GM23248 (cell line): Measurements from ENCODE around the gene ATF6. TPM values are rescaled to one million over a fixed set of nuclear protein-coding genes. Genes with fewer than 3 reads are reported as not detected.

Source experiments
- DNase-seq: peaks from one replicate; pipeline ENCODE4 v3.0.0-alpha.2; 2015
- H2AFZ ChIP-seq: fragments of 200-600 bp; sonication (generic); 2 replicates; pipeline ENCODE4 v1.6.1; 2016; ENCODE audit warnings: antibody characterized with exemption
- H3F3A ChIP-seq: fragments of 200-600 bp; sonication (generic); 2 replicates; pipeline ENCODE4 v1.6.1; 2016; ENCODE audit warnings: mild to moderate bottlenecking, antibody characterized with exemption, mixed run types; ENCODE audit not compliant: insufficient read depth
- H3K27ac ChIP-seq: fragments of 200-600 bp; sonication (generic); 2 replicates; pipeline ENCODE4 v1.5.1; 2016; ENCODE audit warnings: mild to moderate bottlenecking
- H3K27me3 ChIP-seq: fragments of 200-600 bp; sonication (generic); replicated peaks from 2 replicates; pipeline ENCODE4 v1.6.1; 2016; ENCODE audit warnings: mild to moderate bottlenecking; ENCODE audit not compliant: insufficient read depth
- H3K36me3 ChIP-seq: fragments of 200-600 bp; sonication (generic); 2 replicates; pipeline ENCODE4 v1.6.1; 2016; ENCODE audit warnings: low read depth, mild to moderate bottlenecking
- H3K4me1 ChIP-seq: fragments of 200-600 bp; sonication (generic); 2 replicates; pipeline ENCODE4 v1.6.1; 2016; ENCODE audit warnings: mild to moderate bottlenecking; ENCODE audit not compliant: insufficient read depth
- H3K4me2 ChIP-seq: fragments of 200-600 bp; sonication (generic); one replicate; pipeline ENCODE4 v1.6.1; 2016; ENCODE audit warnings: mild to moderate bottlenecking; ENCODE audit not compliant: unreplicated experiment
- H3K4me3 ChIP-seq: fragments of 200-600 bp; sonication (generic); 2 replicates; pipeline ENCODE4 v1.5.1; 2016; ENCODE audit warnings: mild to moderate bottlenecking
- H3K79me2 ChIP-seq: fragments of 200-600 bp; sonication (generic); 2 replicates; pipeline ENCODE4 v1.6.1; 2016; ENCODE audit warnings: mild to moderate bottlenecking; ENCODE audit not compliant: insufficient read depth
- H3K9ac ChIP-seq: fragments of 200-600 bp; sonication (generic); 2 replicates; pipeline ENCODE4 v1.6.1; 2016; ENCODE audit warnings: mild to moderate bottlenecking
- H3K9me2 ChIP-seq: fragments of 200-600 bp; sonication (generic); 2 replicates; pipeline ENCODE4 v1.6.1; 2016; ENCODE audit warnings: mixed run types, mild to moderate bottlenecking, moderate library complexity; ENCODE audit not compliant: insufficient read depth
- H3K9me3 ChIP-seq: fragments of 200-600 bp; sonication (generic); one replicate; pipeline ENCODE4 v1.6.1; 2017; ENCODE audit warnings: low read depth
- H4K20me1 ChIP-seq: fragments of 200-600 bp; sonication (generic); 2 replicates; pipeline ENCODE4 v1.6.0; 2016; ENCODE audit not compliant: insufficient read depth
- EZH2 ChIP-seq: fragments of 200-600 bp; sonication (generic); IDR thresholded peaks from 2 replicates; pipeline ENCODE4 v1.6.1; 2018; ENCODE audit warnings: antibody characterized with exemption, mild to moderate bottlenecking; ENCODE audit not compliant: insufficient read depth, poor library complexity, severe bottlenecking
- EZH2phosphoT487 ChIP-seq: fragments of 200-600 bp; sonication (generic); IDR thresholded peaks from 2 replicates; pipeline ENCODE4 v1.6.1; 2018; ENCODE audit warnings: antibody characterized with exemption, moderate library complexity, mild to moderate bottlenecking, low read depth; ENCODE audit not compliant: insufficient read depth
- WGBS, 2 experiments: methylation state at CpG; one replicate each; pipeline ENCODE4 v1.1.6; 2015 to 2017; ENCODE audit warnings: low lambda C conversion rate in 2 of 2, low coverage in 1 of 2; ENCODE audit errors: missing lambda C conversion rate in 2 of 2; 5-methylcytosine and 5-hydroxymethylcytosine counted together
- in situ Hi-C: fragments of 300-500 bp; cut with MboI; formaldehyde crosslinking; loops from 2 replicates; pipeline ENCODE4 v1.15.0; 2020
- polyA plus RNA-seq: library from polyadenylated mRNA; unstranded; fragments of >200 nt; fragmentation: Nextera tagmentation; extraction: Ambion mirVana; gene quantifications from 2 replicates; pipeline ENCODE4 v1.2.1, GENCODE V29; 2016
- total RNA-seq: library from RNA; depleted of rRNA; stranded (reverse); fragments of >200 nt; shearing (Covaris generic); gene quantifications from 2 replicates; pipeline ENCODE4 v1.2.3, GENCODE V29; 2014

Gene ATF6
- total and polyA plus RNA-seq, 2 experiments from 2014 or later = 14.8 to 19.8 TPM

- Histone ChIP-seq H3K9me2 (0 out of 2 replicates have a peak, but pooled peaks cover 5% of the 10 kb centered on the region), H3K27me3 (no peaks in the 10 kb centered on the region), H3F3A (no peaks in the 10 kb centered on the region), H3K9me3 (no peaks in the 10 kb centered on the region), H3K9ac (no peak overlapping the region), H3K4me1 (peaks cover 7% of the 10 kb centered on the region), H3K27ac (no peak overlapping the region), H3K36me3 (no peaks in the 10 kb centered on the region), H4K20me1 (no peaks in the 10 kb centered on the region), H3K79me2 (no peaks in the 10 kb centered on the region), H2AFZ (no peak overlapping the region), H3K4me3 (no peak overlapping the region), H3K4me2 (no peak overlapping the region)
- no peak for DNase-seq
- in situ Hi-C loops = no loop called here
- TF ChIP-seq EZH2phosphoT487 (no peak), EZH2 (no peak)
- WGBS, 2 experiments = 96 to 100% methylated on average over 1 of the region's 1 CpG
These were observed 113.1 kb downstream of the ATF6 start for GRCh38 chr1:161879261-161879660.

DNA sequence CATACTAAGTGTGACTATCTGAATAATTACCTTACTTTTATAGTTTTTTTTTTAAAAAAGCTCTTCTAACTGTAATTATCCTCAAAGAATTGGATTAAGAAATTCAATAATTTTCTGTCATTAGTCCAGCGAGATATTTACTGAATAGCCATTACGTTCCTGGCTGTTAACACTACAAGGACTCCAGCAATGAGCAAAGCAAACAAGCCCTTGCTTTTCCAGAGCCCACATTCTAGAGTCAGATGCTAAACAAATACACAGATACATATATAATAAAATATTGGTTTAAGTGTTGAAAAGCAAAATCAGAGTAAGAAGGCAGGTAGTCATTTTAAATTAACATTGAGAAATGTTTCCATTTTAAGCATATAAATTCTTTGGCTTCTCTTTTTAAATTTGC is 118.4 kb downstream of the ATF6 start:
- Histone ChIP-seq H3K9ac (peak overlapping the region; percentile 4), H3K27me3 (no peaks in the 10 kb centered on the region), H3K36me3 (peaks cover 3% of the 10 kb centered on the region; the same call in 1 of the 2 replicates), H2AFZ (no peak overlapping the region), H3K9me3 (no peaks in the 10 kb centered on the region), H3K4me3 (peak overlapping the region; percentile 27; the same call in 1 of the 2 replicates), H3F3A (peaks cover 10% of the 10 kb centered on the region), H3K4me1 (peaks cover 19% of the 10 kb centered on the region), H4K20me1 (no peaks in the 10 kb centered on the region), H3K27ac (0 out of 2 replicates have a peak overlapping the region, but pooled peaks have one; percentile 7), H3K4me2 (peak overlapping the region; percentile 44), H3K79me2 (no peaks in the 10 kb centered on the region), H3K9me2 (no peaks in the 10 kb centered on the region)
- no peak for DNase-seq
- in situ Hi-C loops = no loop called here
- TF ChIP-seq EZH2phosphoT487 = no peak
- no peak for TF ChIP-seq EZH2
- 94 to 95% methylated on average over 2 of the region's 2 CpGs for WGBS, 2 experiments

DNA sequence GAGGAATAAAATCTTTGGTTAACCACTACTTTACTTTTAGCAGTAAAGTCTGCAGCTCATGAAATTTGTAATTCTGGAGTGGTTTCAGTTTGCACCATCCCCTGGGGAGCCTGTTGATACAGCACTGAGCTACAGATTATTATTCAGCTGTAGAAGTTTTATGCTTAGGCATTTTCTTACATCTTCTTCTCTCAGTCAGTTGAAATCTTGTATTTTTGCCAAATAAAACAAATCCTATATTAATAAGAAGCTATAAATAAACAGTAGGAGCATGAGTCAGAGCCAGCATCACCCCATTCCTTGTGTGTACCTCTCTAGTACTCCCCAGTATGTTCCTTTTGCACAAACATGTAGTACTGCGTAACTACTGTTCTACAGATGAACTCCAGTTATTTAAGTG is 118.9 kb downstream of the ATF6 start:
- H3K4me2 ChIP-seq = peak overlapping the region; percentile 44

GRCh38 chr1:161885759-161886158 is 119.6 kb downstream of the ATF6 start:
- no peaks in the 10 kb centered on the region for H3K9me3 ChIP-seq
- H4K20me1 ChIP-seq = no peaks in the 10 kb centered on the region
- in situ Hi-C loops = no loop called here
- H2AFZ ChIP-seq = no peak overlapping the region
- WGBS, 2 experiments = 100% methylated on average over 1 of the region's 1 CpG
- H3K9ac ChIP-seq = no peak overlapping the region
- DNase-seq = no peak
- no peaks in the 10 kb centered on the region for H3K27me3 ChIP-seq
- peaks cover 19% of the 10 kb centered on the region for H3K4me1 ChIP-seq
- H3K9me2 ChIP-seq = no peaks in the 10 kb centered on the region
- TF ChIP-seq EZH2phosphoT487 = no peak
- TF ChIP-seq EZH2 = no peak
- peaks cover 5% of the 10 kb centered on the region; the same call in 1 of the 2 replicates for H3K36me3 ChIP-seq
- no peak overlapping the region for H3K4me3 ChIP-seq
- 0 out of 2 replicates have a peak overlapping the region, but pooled peaks have one; percentile 8 for H3K27ac ChIP-seq
- no peaks in the 10 kb centered on the region for H3K79me2 ChIP-seq
- peaks cover 10% of the 10 kb centered on the region for H3F3A ChIP-seq
- H3K4me2 ChIP-seq = no peak overlapping the region

More for the DNA sequence above, 118.9 kb downstream of the ATF6 start:
- Histone ChIP-seq H3K9me2 (no peaks in the 10 kb centered on the region), H3F3A (peaks cover 10% of the 10 kb centered on the region), H3K9ac (peak overlapping the region; percentile 4), H2AFZ (no peak overlapping the region), H3K27ac (peak overlapping the region; percentile 8; the same call in 1 of the 2 replicates), H3K36me3 (peaks cover 5% of the 10 kb centered on the region; the same call in 1 of the 2 replicates), H4K20me1 (no peaks in the 10 kb centered on the region), H3K4me3 (peak overlapping the region; percentile 27; the same call in 1 of the 2 replicates), H3K27me3 (no peaks in the 10 kb centered on the region), H3K9me3 (no peaks in the 10 kb centered on the region), H3K79me2 (no peaks in the 10 kb centered on the region), H3K4me1 (peaks cover 19% of the 10 kb centered on the region)
- TF ChIP-seq EZH2phosphoT487 = no peak
- TF ChIP-seq EZH2 = no peak
- peak; percentile 70 for DNase-seq
- WGBS, 2 experiments = 100% methylated on average over 1 of the region's 1 CpG
- in situ Hi-C loops = no loop called here

DNA sequence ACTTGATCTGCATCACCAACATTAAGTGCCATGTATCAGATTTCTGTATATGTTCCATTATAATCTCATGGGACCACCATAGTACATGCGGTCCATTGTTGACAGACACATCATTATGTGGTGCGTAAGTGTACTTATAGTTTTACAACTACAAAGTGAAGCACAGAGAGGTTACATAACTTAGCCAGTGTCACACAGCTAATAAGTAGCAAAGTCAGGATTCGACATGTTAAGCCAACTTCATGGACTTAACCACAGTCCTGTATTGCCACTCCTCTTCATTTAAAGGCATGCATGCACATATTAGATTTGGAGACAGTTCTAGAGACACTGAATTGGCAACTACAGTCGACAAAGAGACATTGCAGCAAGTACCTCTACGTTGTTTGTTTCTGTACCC is 120.5 kb downstream of the ATF6 start:
- Histone ChIP-seq H3K27ac (no peak overlapping the region), H3K79me2 (no peaks in the 10 kb centered on the region), H3K4me3 (no peak overlapping the region), H2AFZ (no peak overlapping the region), H3F3A (peaks cover 10% of the 10 kb centered on the region), H3K4me1 (peaks cover 19% of the 10 kb centered on the region), H4K20me1 (no peaks in the 10 kb centered on the region), H3K4me2 (no peak overlapping the region), H3K9me2 (no peaks in the 10 kb centered on the region), H3K9me3 (no peaks in the 10 kb centered on the region), H3K27me3 (no peaks in the 10 kb centered on the region), H3K36me3 (peaks cover 7% of the 10 kb centered on the region; the same call in 1 of the 2 replicates), H3K9ac (no peak overlapping the region)
- TF ChIP-seq EZH2 = no peak
- no peak for TF ChIP-seq EZH2phosphoT487
- 98 to 100% methylated on average over 5 of the region's 5 CpGs for WGBS, 2 experiments
- no peak for DNase-seq
- in situ Hi-C loops = no loop called here
